ENCODE results near the gene TAOK1. TPM values are rescaled to one million over a fixed set of nuclear protein-coding genes. Genes with fewer than 3 reads are reported as not detected.
A peak's percentile ranks its signal among the peaks of the same experiment; 100 is the strongest.

Gene TAOK1
- total RNA-seq = 10 to 100 TPM; 19.7 to 20.5 TPM
- polyA plus RNA-seq = 1 to 10 TPM; 4.3 to 5.5 TPM

GRCh38 chr17:29389982-29390850, at the start of gene TAOK1:
TSS of gene TAOK1 (plus strand) at chr17:29390363. CDS start at chr17:29451549, 61,186 bp downstream.
- WGBS = under 1% methylated on average over 87 of the region's 87 CpGs
- peak; percentile 54 for TF ChIP-seq TAF1 (conservative IDR thresholded peaks at IDR 0.05)
- TF ChIP-seq SP1 (IDR thresholded peaks at IDR 0.05) = peak; percentile 33
- peak in 1 of 2 donors; percentile 45 for TF ChIP-seq HNF4A (conservative IDR thresholded peaks at IDR 0.05)
- TF ChIP-seq ZBTB33 (IDR thresholded peaks at IDR 0.05) = peak; percentile 100
- TF ChIP-seq YY1 (IDR thresholded peaks at IDR 0.05) = peak; percentile 85
- peak; percentile 39 to 53 for TF ChIP-seq RAD21 (IDR thresholded peaks at IDR 0.05)
- TF ChIP-seq ATF3 (IDR thresholded peaks at IDR 0.05) = no peak
- TF ChIP-seq EGR1 (IDR thresholded peaks at IDR 0.05; ENCODE audit: low read depth in 2 of 2) = no peak
- TF ChIP-seq GABPA (IDR thresholded peaks at IDR 0.05 in 1 of 2, conservative IDR thresholded peaks at IDR 0.05 in 1 of 2) = no peak
- TF ChIP-seq JUND (IDR thresholded peaks at IDR 0.05) = peak in 1 of 2 donors; percentile 46
- TF ChIP-seq REST (IDR thresholded peaks at IDR 0.05) = peak; percentile 97
- no peak for TF ChIP-seq FOXA1 (IDR thresholded peaks at IDR 0.05)
- peak; percentile 51 to 53 for TF ChIP-seq RXRA (IDR thresholded peaks at IDR 0.05)
- TF ChIP-seq FOXA2 (IDR thresholded peaks at IDR 0.05) = peak; percentile 20
- no peak for TF ChIP-seq NR2F2 (IDR thresholded peaks at IDR 0.05)
- peak; percentile 79 for TF ChIP-seq MAX (IDR thresholded peaks at IDR 0.05)
- Histone ChIP-seq H3K36me3 (ENCODE audit: control insufficient read depth in 4 of 4, insufficient read depth in 3 of 4, low read depth in 1 of 4, low read length in 3 of 4) (no peaks in the 10 kb centered on the region), H3K27me3 (ENCODE audit: control insufficient read depth in 4 of 4, insufficient read depth in 4 of 4, low read length in 3 of 4) (no peaks in the 10 kb centered on the region), H3K4me3 (ENCODE audit: low read depth in 1 of 3, low read length in 3 of 3) (peak within 1 kb of the TSS; percentile 83 to 98 (median 91)), H3K27ac (ENCODE audit: low read depth in 1 of 2, low read length in 2 of 2) (peak within 1 kb of the TSS; percentile 78 to 96), H3K9ac (ENCODE audit: low read depth in 1 of 2, low read length in 2 of 2) (peak within 1 kb of the TSS; percentile 83 to 86), H3K9me3 (ENCODE audit: control insufficient read depth in 4 of 4, low read length in 3 of 4) (no peaks in the 10 kb centered on the region), H3K4me1 (ENCODE audit: control insufficient read depth in 4 of 4, insufficient read depth in 4 of 4, low read length in 3 of 4) (peaks cover 0 to 19% (median 7%) of the 10 kb centered on the region in 4 donors)
- peak; percentile 98 for DNase-seq (ENCODE audit: low spot score)

- Histone ChIP-seq H3K9ac (ENCODE audit: low read depth in 1 of 2, low read length in 2 of 2) (no peak overlapping the region), H3K27me3 (ENCODE audit: control insufficient read depth in 4 of 4, insufficient read depth in 4 of 4, low read length in 3 of 4) (no peaks in the 10 kb centered on the region), H3K27ac (ENCODE audit: low read depth in 1 of 2, low read length in 2 of 2) (no peak overlapping the region), H3K36me3 (ENCODE audit: control insufficient read depth in 4 of 4, insufficient read depth in 3 of 4, low read depth in 1 of 4, low read length in 3 of 4) (no peaks in the 10 kb centered on the region), H3K4me3 (ENCODE audit: low read depth in 1 of 3, low read length in 3 of 3) (no peak overlapping the region), H3K9me3 (ENCODE audit: control insufficient read depth in 4 of 4, low read length in 3 of 4) (no peaks in the 10 kb centered on the region), H3K4me1 (ENCODE audit: control insufficient read depth in 4 of 4, insufficient read depth in 4 of 4, low read length in 3 of 4) (no peaks in the 10 kb centered on the region)
- 90% methylated on average over 2 of the region's 2 CpGs for WGBS
- DNase-seq (ENCODE audit: low spot score) = no peak
- no peak for TF ChIP-seq RAD21 (IDR thresholded peaks at IDR 0.05)
- no peak for TF ChIP-seq MAX (IDR thresholded peaks at IDR 0.05)
- TF ChIP-seq ATF3 (IDR thresholded peaks at IDR 0.05) = no peak
- no peak for TF ChIP-seq FOXA1 (IDR thresholded peaks at IDR 0.05)
- no peak for TF ChIP-seq JUND (IDR thresholded peaks at IDR 0.05)
- no peak for TF ChIP-seq YY1 (IDR thresholded peaks at IDR 0.05)
- no peak for TF ChIP-seq RXRA (IDR thresholded peaks at IDR 0.05)
- TF ChIP-seq SP1 (IDR thresholded peaks at IDR 0.05) = no peak
- TF ChIP-seq REST (IDR thresholded peaks at IDR 0.05) = no peak
- no peak for TF ChIP-seq GABPA (IDR thresholded peaks at IDR 0.05 in 1 of 2, conservative IDR thresholded peaks at IDR 0.05 in 1 of 2)
- TF ChIP-seq ZBTB33 (IDR thresholded peaks at IDR 0.05) = no peak
These were observed 48.4 kb upstream of the TAOK1 start for GRCh38 chr17:29341726-29342125.

Data from liver (tissue), 9 donors.